Naive thymus-derived CD4-positive, alpha-beta T cell (primary cell): ENCODE measurements around the gene RBMS3. TPM values are rescaled to one million over a fixed set of nuclear protein-coding genes. Genes with fewer than 3 reads are reported as not detected.

Experiments used
- ATAC-seq: fragments of 150-1000 bp; cut with Tn5 transposase; 2 replicates; pipeline ENCODE4 v1.10.0; 2021; ENCODE audit warnings: mild to moderate bottlenecking, moderate library complexity
- CTCF ChIA-PET: fragments of 350-600 bp; sonication (Branson Sonifier 250); formaldehyde crosslinking; loops from one replicate; lab custom pipeline; 2021; ENCODE audit warnings: antibody characterized with exemption; lab: Charles Lee
- POLR2A ChIA-PET: fragments of 350-600 bp; sonication (Branson Sonifier 250); formaldehyde crosslinking; loops from one replicate; lab custom pipeline; 2021; ENCODE audit warnings: antibody characterized with exemption, inconsistent platforms; lab: Charles Lee
- DNase-seq, 9 donors: peaks; one replicate each; pipeline versions ENCODE4 v3.0.0 to v3.0.0-alpha.2; 2020 to 2022; ENCODE audit warnings: mixed read lengths in 1 of 9
- H3K27ac ChIP-seq: one replicate; pipeline ENCODE4 v1.7.0; 2013; ENCODE audit warnings: mild to moderate bottlenecking, low read depth, low read length, moderate library complexity
- H3K27me3 ChIP-seq, 2 donors: one replicate each; pipeline ENCODE4 v1.7.0; 2013; ENCODE audit warnings: low read length in 2 of 2, mild to moderate bottlenecking in 2 of 2, moderate library complexity in 2 of 2; ENCODE audit not compliant: control insufficient read depth in 2 of 2, insufficient read depth in 2 of 2
- H3K36me3 ChIP-seq, 3 experiments: 1 replicate in 2 of 3; 2 replicates in 1 of 3; pipeline ENCODE4 v1.7.0; 2013; ENCODE audit warnings: low read length in 3 of 3, mild to moderate bottlenecking in 3 of 3, moderate library complexity in 1 of 3; ENCODE audit not compliant: insufficient read depth in 3 of 3, control insufficient read depth in 2 of 3
- H3K4me1 ChIP-seq, 2 donors: one replicate each; pipeline ENCODE4 v1.7.0; 2013; ENCODE audit warnings: low read length in 2 of 2, mild to moderate bottlenecking in 2 of 2, moderate library complexity in 1 of 2; ENCODE audit not compliant: control insufficient read depth in 2 of 2, insufficient read depth in 2 of 2
- H3K4me3 ChIP-seq: 2 replicates; pipeline ENCODE4 v1.7.0; 2013; ENCODE audit warnings: mild to moderate bottlenecking, low read length
- H3K9me3 ChIP-seq, 3 experiments: 1 replicate in 2 of 3; 2 replicates in 1 of 3; pipeline ENCODE4 v1.7.0; 2013; ENCODE audit warnings: low read length in 3 of 3; ENCODE audit not compliant: control insufficient read depth in 2 of 3
- H3K27ac Mint-ChIP-seq, 9 donors: one replicate each; pipeline ENCODE4 v1.8.0; 2020 to 2022; ENCODE audit warnings: mixed read lengths in 9 of 9, mild to moderate bottlenecking in 8 of 9, moderate library complexity in 5 of 9, inconsistent platforms in 2 of 9
- H3K27me3 Mint-ChIP-seq, 5 donors: one replicate each; pipeline ENCODE4 v1.8.0; 2021 to 2022; ENCODE audit warnings: mixed read lengths in 5 of 5, mild to moderate bottlenecking in 1 of 5
- H3K36me3 Mint-ChIP-seq, 5 donors: one replicate each; pipeline ENCODE4 v1.8.0; 2020 to 2022; ENCODE audit warnings: mixed read lengths in 5 of 5, mild to moderate bottlenecking in 3 of 5, inconsistent platforms in 1 of 5
- H3K4me1 Mint-ChIP-seq, 7 donors: one replicate each; pipeline ENCODE4 v1.8.0; 2020 to 2022; ENCODE audit warnings: mixed read lengths in 7 of 7, mild to moderate bottlenecking in 3 of 7, inconsistent platforms in 1 of 7
- H3K4me3 Mint-ChIP-seq, 10 donors: one replicate each; pipeline ENCODE4 v1.8.0; 2020 to 2022; ENCODE audit warnings: mild to moderate bottlenecking in 10 of 10, mixed read lengths in 10 of 10, moderate library complexity in 6 of 10, inconsistent platforms in 2 of 10
- H3K9me3 Mint-ChIP-seq, 11 donors: one replicate each; pipeline ENCODE4 v1.8.0; 2020 to 2022; ENCODE audit warnings: mixed read lengths in 11 of 11, mild to moderate bottlenecking in 4 of 11, inconsistent platforms in 1 of 11, moderate library complexity in 1 of 11
- intact Hi-C, 2 donors: fragments of 100-400 bp; cut with micrococcal nuclease; formaldehyde crosslinking; loops; one replicate each; pipeline ENCODE4 v1.15.1; 2023
- polyA plus RNA-seq, 2 donors: library from polyadenylated mRNA; unstranded; fragments of 300-500 nt; fragmentation: Illumina TruSeq; gene quantifications; one replicate each; pipeline ENCODE4 v1.2.3, GENCODE V29; 2021
- total RNA-seq, 6 experiments: library from RNA in 5 of 6; stranded (reverse) in 5 of 6; gene quantifications; 1 replicate in 5 of 6; 2 replicates in 1 of 6; pipeline ENCODE4 v1.2.3 and lab custom pipeline; 2021 to 2026

Gene RBMS3
- total and polyA plus RNA-seq, 7 experiments from 2014 or later, result 0.15 to 4.9 (median 0.49) TPM

- Histone ChIP-seq H3K27ac (no peak overlapping the region), H3K36me3 (no peaks in the 10 kb centered on the region), H3K27me3 (no peaks in the 10 kb centered on the region), H3K4me1 (no peaks in the 10 kb centered on the region), H3K4me3 (no peak overlapping the region), H3K9me3 (no peaks in the 10 kb centered on the region)
- ATAC-seq, result no peak
- intact Hi-C loops, result no loop called here
- Mint-ChIP-seq H3K4me3 (no peak overlapping the region), H3K27ac (no peak overlapping the region), H3K9me3 (peaks cover 0 to 16% (median 4%) of the 10 kb centered on the region in 11 donors), H3K27me3 (peaks cover 0 to 23% (median 8%) of the 10 kb centered on the region in 5 donors), H3K4me1 (peaks cover 0 to 9% (median 3%) of the 10 kb centered on the region in 7 donors), H3K36me3 (peaks cover 0 to 4% (median 0%) of the 10 kb centered on the region in 5 donors)
- ChIA-PET POLR2A (no interaction called here), CTCF (no interaction called here)
- DNase-seq, result no peak
These were observed 160.6 kb downstream of the RBMS3 start for GRCh38 chr3:29441422-29441821.

GRCh38 chr3:29447946-29448627 is 167.2 kb downstream of the RBMS3 start:
- H3K4me1 ChIP-seq, result no peaks in the 10 kb centered on the region
- no peak overlapping the region for H3K4me3 Mint-ChIP-seq
- POLR2A ChIA-PET, result no interaction called here
- intact Hi-C loops, result no loop called here
- no peak overlapping the region for H3K4me3 ChIP-seq
- peaks cover 0 to 16% (median 4%) of the 10 kb centered on the region in 11 donors for H3K9me3 Mint-ChIP-seq
- peaks cover 0 to 4% (median 0%) of the 10 kb centered on the region in 5 donors for H3K36me3 Mint-ChIP-seq
- DNase-seq (no peak), ATAC-seq (no peak)
- CTCF ChIA-PET, result no interaction called here
- no peaks in the 10 kb centered on the region for H3K27me3 Mint-ChIP-seq
- no peak overlapping the region for H3K27ac ChIP-seq
- no peaks in the 10 kb centered on the region for H3K9me3 ChIP-seq
- no peaks in the 10 kb centered on the region for H3K36me3 ChIP-seq
- no peak overlapping the region for H3K27ac Mint-ChIP-seq
- H3K4me1 Mint-ChIP-seq, result no peaks in the 10 kb centered on the region
- H3K27me3 ChIP-seq, result no peaks in the 10 kb centered on the region

GRCh38 chr3:29451920-29452319 is 171.0 kb downstream of the RBMS3 start:
- intact Hi-C loops, result no loop called here
- ATAC-seq (no peak), DNase-seq (no peak)
- Histone ChIP-seq H3K36me3 (no peaks in the 10 kb centered on the region), H3K27me3 (no peaks in the 10 kb centered on the region), H3K9me3 (no peaks in the 10 kb centered on the region), H3K27ac (no peak overlapping the region), H3K4me1 (no peaks in the 10 kb centered on the region), H3K4me3 (no peak overlapping the region)
- Mint-ChIP-seq H3K9me3 (peaks cover 0 to 4% (median 0%) of the 10 kb centered on the region in 11 donors), H3K4me3 (no peak overlapping the region), H3K36me3 (no peaks in the 10 kb centered on the region), H3K27me3 (no peaks in the 10 kb centered on the region), H3K4me1 (no peaks in the 10 kb centered on the region), H3K27ac (no peak overlapping the region)
- CTCF ChIA-PET, result no interaction called here
- POLR2A ChIA-PET, result no interaction called here

GRCh38 chr3:29452934-29453283 is 172.0 kb downstream of the RBMS3 start:
- intact Hi-C loops, result no loop called here
- peaks cover 0 to 4% (median 0%) of the 10 kb centered on the region in 11 donors for H3K9me3 Mint-ChIP-seq
- Histone ChIP-seq H3K4me3 (no peak overlapping the region), H3K36me3 (no peaks in the 10 kb centered on the region), H3K27ac (no peak overlapping the region), H3K4me1 (no peaks in the 10 kb centered on the region), H3K27me3 (no peaks in the 10 kb centered on the region), H3K9me3 (no peaks in the 10 kb centered on the region)
- no peak for ATAC-seq
- H3K4me3 Mint-ChIP-seq, result no peak overlapping the region
- POLR2A ChIA-PET, result no interaction called here
- H3K36me3 Mint-ChIP-seq, result no peaks in the 10 kb centered on the region
- CTCF ChIA-PET, result no interaction called here
- no peak for DNase-seq
- H3K4me1 Mint-ChIP-seq, result no peaks in the 10 kb centered on the region
- no peak overlapping the region for H3K27ac Mint-ChIP-seq
- H3K27me3 Mint-ChIP-seq, result no peaks in the 10 kb centered on the region

- H3K4me3 ChIP-seq, result no peak overlapping the region
- H3K4me1 ChIP-seq, result no peaks in the 10 kb centered on the region
- ChIA-PET POLR2A (no interaction called here), CTCF (no interaction called here)
- Mint-ChIP-seq H3K9me3 (peaks cover 0 to 4% (median 0%) of the 10 kb centered on the region in 11 donors), H3K4me1 (no peaks in the 10 kb centered on the region), H3K27ac (no peak overlapping the region), H3K27me3 (no peaks in the 10 kb centered on the region), H3K36me3 (no peaks in the 10 kb centered on the region), H3K4me3 (no peak overlapping the region)
- DNase-seq (no peak), ATAC-seq (no peak)
- no peaks in the 10 kb centered on the region for H3K36me3 ChIP-seq
- no peaks in the 10 kb centered on the region for H3K9me3 ChIP-seq
- intact Hi-C loops, result no loop called here
- no peak overlapping the region for H3K27ac ChIP-seq
- H3K27me3 ChIP-seq, result no peaks in the 10 kb centered on the region
These were observed 172.6 kb downstream of the RBMS3 start for GRCh38 chr3:29453284-29454001.

- H3K4me1 Mint-ChIP-seq, result no peaks in the 10 kb centered on the region
- DNase-seq, result no peak
- no peak for ATAC-seq
- H3K36me3 Mint-ChIP-seq, result no peaks in the 10 kb centered on the region
- Histone ChIP-seq H3K4me3 (no peak overlapping the region), H3K4me1 (no peaks in the 10 kb centered on the region), H3K9me3 (no peaks in the 10 kb centered on the region), H3K27ac (no peak overlapping the region), H3K36me3 (no peaks in the 10 kb centered on the region), H3K27me3 (no peaks in the 10 kb centered on the region)
- POLR2A ChIA-PET, result no interaction called here
- no peak overlapping the region for H3K27ac Mint-ChIP-seq
- peaks cover 0 to 4% (median 0%) of the 10 kb centered on the region in 11 donors for H3K9me3 Mint-ChIP-seq
- H3K4me3 Mint-ChIP-seq, result no peak overlapping the region
- H3K27me3 Mint-ChIP-seq, result no peaks in the 10 kb centered on the region
- CTCF ChIA-PET, result no interaction called here
- intact Hi-C loops, result no loop called here
These were observed 173.3 kb downstream of the RBMS3 start for GRCh38 chr3:29454161-29454611.

- no peaks in the 10 kb centered on the region for H3K4me1 ChIP-seq
- intact Hi-C loops, result no loop called here
- H3K27ac Mint-ChIP-seq, result peak overlapping the region in 1 of 9 donors; percentile 16
- H3K4me1 Mint-ChIP-seq, result peaks cover 0 to 4% (median 0%) of the 10 kb centered on the region in 7 donors
- H3K36me3 Mint-ChIP-seq, result no peaks in the 10 kb centered on the region
- POLR2A ChIA-PET, result no interaction called here
- CTCF ChIA-PET, result no interaction called here
- no peaks in the 10 kb centered on the region for H3K27me3 Mint-ChIP-seq
- no peaks in the 10 kb centered on the region for H3K27me3 ChIP-seq
- no peak overlapping the region for H3K4me3 ChIP-seq
- H3K4me3 Mint-ChIP-seq, result no peak overlapping the region
- H3K27ac ChIP-seq, result no peak overlapping the region
- ATAC-seq, result no peak
- no peaks in the 10 kb centered on the region for H3K9me3 Mint-ChIP-seq
- H3K9me3 ChIP-seq, result no peaks in the 10 kb centered on the region
- no peaks in the 10 kb centered on the region for H3K36me3 ChIP-seq
- DNase-seq, result no peak
These were observed 176.0 kb downstream of the RBMS3 start for GRCh38 chr3:29456901-29457300.
